OCI-LY3 (cell line): Measurements from ENCODE around the gene B4GALT3.
A peak's percentile ranks its signal among the peaks of the same experiment; 100 is the strongest.

Experiments used
- H2AFZ ChIP-seq: fragments of 200-600, 300-600 bp; shearing (Covaris generic); 2 replicates; pipeline ENCODE4 v1.6.0; 2014; ENCODE audit warnings: antibody characterized with exemption, low read depth, low read length
- H3K27ac ChIP-seq: fragments of 200-600, 300-600 bp; sonication (generic); 2 replicates; pipeline ENCODE4 v1.5.1; 2014; ENCODE audit warnings: mild to moderate bottlenecking, low read length, moderate library complexity, mixed read lengths
- H3K27me3 ChIP-seq: fragments of 200-600, 300-600 bp; sonication (generic); 2 replicates; pipeline ENCODE4 v1.6.1; 2014; ENCODE audit warnings: low read depth, low read length, mixed read lengths
- H3K36me3 ChIP-seq: fragments of 200-600, 300-600 bp; sonication (generic); replicated peaks from 2 replicates; pipeline ENCODE3; 2014; ENCODE audit warnings: low read depth, low read length, mixed read lengths
- H3K4me1 ChIP-seq: fragments of 300-600, 200-600 bp; sonication (generic); 2 replicates; pipeline ENCODE4 v1.6.1; 2014; ENCODE audit warnings: low read length, mixed read lengths
- H3K4me2 ChIP-seq: fragments of 200-600, 300-600 bp; sonication (generic); 2 replicates; pipeline ENCODE4 v1.6.1; 2014; ENCODE audit warnings: low read length, mixed read lengths
- H3K4me3 ChIP-seq: fragments of 300-600, 200-600 bp; sonication (generic); 2 replicates; pipeline ENCODE4 v1.5.1; 2014; ENCODE audit warnings: antibody characterized with exemption, mild to moderate bottlenecking, low read length, moderate library complexity
- H3K79me2 ChIP-seq: fragments of 300-600, 200-600 bp; shearing (Covaris generic); 2 replicates; pipeline ENCODE4 v1.6.1; 2014; ENCODE audit warnings: mild to moderate bottlenecking, low read length, mixed read lengths
- H3K9ac ChIP-seq: fragments of 300-600, 200-600 bp; shearing (Covaris generic); 2 replicates; pipeline ENCODE4 v1.6.0; 2014; ENCODE audit warnings: mild to moderate bottlenecking, low read length, moderate library complexity
- H3K9me3 ChIP-seq: fragments of 200-600, 300-600 bp; shearing (Covaris generic); 2 replicates; pipeline ENCODE4 v1.6.1; 2014; ENCODE audit warnings: low read length, mixed read lengths; ENCODE audit not compliant: insufficient read depth
- H4K20me1 ChIP-seq: fragments of 200-600, 300-600 bp; sonication (generic); 2 replicates; pipeline ENCODE4 v1.6.1; 2016; ENCODE audit warnings: low read length, mixed read lengths; ENCODE audit not compliant: insufficient read depth
- CTCF ChIP-seq: fragments of 200-600, 300-600 bp; sonication (generic); IDR thresholded peaks from 2 replicates; pipeline ENCODE4 v1.5.1; 2014; ENCODE audit warnings: antibody characterized with exemption, low read length, low read depth
- EZH2phosphoT487 ChIP-seq: fragments of 200-600 bp; shearing (Covaris generic); IDR thresholded peaks from 2 replicates; pipeline ENCODE4 v1.6.1; 2018; ENCODE audit warnings: antibody characterized with exemption, mixed run types, low read depth

B4GALT3 gene

GRCh38 chr1:161121834-161122233 lies 55.5 kb downstream of the B4GALT3 start:
- H3K9me3 ChIP-seq, result no peaks in the 10 kb centered on the region
- H3K4me2 ChIP-seq, result peak overlapping the region; percentile 43
- H3K27ac ChIP-seq, result peak overlapping the region; percentile 42
- TF ChIP-seq CTCF (no peak), EZH2phosphoT487 (no peak)
- H3K9ac ChIP-seq, result peak overlapping the region; percentile 1; the same call in 1 of the 2 replicates
- peaks cover 42% of the 10 kb centered on the region for H3K79me2 ChIP-seq
- H3K27me3 ChIP-seq, result no peaks in the 10 kb centered on the region
- H4K20me1 ChIP-seq, result no peaks in the 10 kb centered on the region
- H3K4me3 ChIP-seq, result no peak overlapping the region
- peaks cover 59% of the 10 kb centered on the region for H3K36me3 ChIP-seq
- peaks cover 34% of the 10 kb centered on the region for H3K4me1 ChIP-seq
- no peak overlapping the region for H2AFZ ChIP-seq
